ENCODE measurements around the gene JUN.

DNA sequence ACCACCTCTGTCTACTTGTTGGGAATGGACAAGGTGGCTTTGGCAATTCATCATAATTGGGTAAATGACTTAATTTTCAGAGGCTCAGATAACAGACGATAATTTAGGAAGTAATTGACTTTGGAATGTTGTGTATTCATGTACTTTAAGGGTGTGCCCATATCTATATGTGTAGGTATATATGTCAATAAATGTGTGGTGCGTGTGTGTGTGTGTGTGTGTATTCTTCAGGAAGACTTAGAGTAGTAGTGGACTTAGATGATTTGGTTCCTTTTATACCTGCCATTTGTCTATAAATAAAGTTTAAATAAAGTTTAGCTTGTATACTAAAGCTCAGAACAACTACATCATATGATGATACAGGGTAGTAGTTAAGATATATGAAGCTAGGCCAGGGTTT, 20.0 kb upstream of the JUN start:
- TF ChIP-seq, protein P1, sequence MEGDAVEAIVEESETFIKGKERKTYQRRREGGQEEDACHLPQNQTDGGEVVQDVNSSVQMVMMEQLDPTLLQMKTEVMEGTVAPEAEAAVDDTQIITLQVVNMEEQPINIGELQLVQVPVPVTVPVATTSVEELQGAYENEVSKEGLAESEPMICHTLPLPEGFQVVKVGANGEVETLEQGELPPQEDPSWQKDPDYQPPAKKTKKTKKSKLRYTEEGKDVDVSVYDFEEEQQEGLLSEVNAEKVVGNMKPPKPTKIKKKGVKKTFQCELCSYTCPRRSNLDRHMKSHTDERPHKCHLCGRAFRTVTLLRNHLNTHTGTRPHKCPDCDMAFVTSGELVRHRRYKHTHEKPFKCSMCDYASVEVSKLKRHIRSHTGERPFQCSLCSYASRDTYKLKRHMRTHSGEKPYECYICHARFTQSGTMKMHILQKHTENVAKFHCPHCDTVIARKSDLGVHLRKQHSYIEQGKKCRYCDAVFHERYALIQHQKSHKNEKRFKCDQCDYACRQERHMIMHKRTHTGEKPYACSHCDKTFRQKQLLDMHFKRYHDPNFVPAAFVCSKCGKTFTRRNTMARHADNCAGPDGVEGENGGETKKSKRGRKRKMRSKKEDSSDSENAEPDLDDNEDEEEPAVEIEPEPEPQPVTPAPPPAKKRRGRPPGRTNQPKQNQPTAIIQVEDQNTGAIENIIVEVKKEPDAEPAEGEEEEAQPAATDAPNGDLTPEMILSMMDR (IDR thresholded peaks at IDR 0.05; ENCODE audit: low read depth, low read length, missing input control): no peak
- TF ChIP-seq RXRA (IDR thresholded peaks at IDR 0.05): no peak

Data from liver (tissue), 3 donors.